B cell (primary cell): ENCODE data around the gene SMC1B.

Source experiments
- CTCF ChIP-seq: fragments of 200-600 bp; IDR thresholded peaks from one replicate; pipeline ENCODE4 v1.8.0; 2022; ENCODE audit warnings: antibody characterized with exemption, mild to moderate bottlenecking
- EZH2 ChIP-seq: IDR thresholded peaks from 2 replicates; pipeline ENCODE4 v1.6.1; 2012; ENCODE audit warnings: borderline replicate concordance, low read depth, mild to moderate bottlenecking, moderate library complexity, low read length; ENCODE audit not compliant: insufficient read depth, poor library complexity, severe bottlenecking

GRCh38 chr22:45441138-45441537, 27.7 kb upstream of the SMC1B start:
- TF ChIP-seq CTCF (peak; percentile 34), EZH2 (no peak)
